NB4 (cell line): ENCODE data around the gene MLYCD.

Experiments
- DNase-seq: peaks from one replicate; pipeline ENCODE4 v3.0.0; 2010; ENCODE audit warnings: low read depth
- H3K4me3 ChIP-seq: one replicate; pipeline ENCODE4 v1.5.1; 2011; ENCODE audit warnings: mild to moderate bottlenecking, low read depth, low read length, moderate library complexity
- CTCF ChIP-seq: IDR thresholded peaks from one replicate; pipeline ENCODE4 v1.5.1; 2012; ENCODE audit warnings: low read depth, low read length
- MYC ChIP-seq: IDR thresholded peaks from 2 replicates; pipeline ENCODE4 v1.6.1; 2011; ENCODE audit warnings: low read depth, low read length
- POLR2A ChIP-seq: IDR thresholded peaks from 2 replicates; pipeline ENCODE4 v1.6.1; 2011; ENCODE audit warnings: mild to moderate bottlenecking; ENCODE audit not compliant: insufficient read length; ENCODE audit errors: extremely low read depth
- TF ChIP-seq, protein P1 (sequence below): IDR thresholded peaks from 2 replicates; pipeline ENCODE4 v1.6.1; 2011; ENCODE audit warnings: low read depth, low read length

Gene MLYCD

GRCh38 chr16:83901101-83901500, 2.2 kb downstream of the MLYCD start:
- TF ChIP-seq CTCF (no peak), MYC (no peak)

DNA sequence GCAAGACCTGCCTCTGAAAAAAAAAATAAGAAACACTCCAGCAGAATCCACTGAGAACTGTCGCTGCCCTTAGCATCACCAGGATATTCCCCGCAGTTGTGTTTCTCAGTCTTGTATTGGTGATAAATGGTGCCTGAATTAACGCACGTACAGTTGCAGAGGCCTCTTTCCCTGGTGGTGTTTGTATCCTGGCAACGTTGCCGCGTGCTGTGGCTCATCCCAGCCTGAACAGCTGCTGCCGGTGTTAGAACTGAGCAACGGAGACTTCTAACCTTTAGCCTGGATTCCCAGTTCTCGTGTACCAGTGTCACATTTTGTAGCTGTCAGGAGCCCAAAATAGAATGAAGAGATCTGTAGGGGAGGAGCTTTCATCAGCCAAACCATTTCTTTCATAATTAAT, 4.8 kb downstream of the MLYCD start:
- TF ChIP-seq, protein P1, sequence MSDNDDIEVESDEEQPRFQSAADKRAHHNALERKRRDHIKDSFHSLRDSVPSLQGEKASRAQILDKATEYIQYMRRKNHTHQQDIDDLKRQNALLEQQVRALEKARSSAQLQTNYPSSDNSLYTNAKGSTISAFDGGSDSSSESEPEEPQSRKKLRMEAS = no peak
- TF ChIP-seq MYC (no peak), CTCF (no peak), POLR2A (no peak)
- no peak overlapping the region for H3K4me3 ChIP-seq
- DNase-seq = no peak

More at GRCh38 chr16:83901101-83901500, 2.2 kb downstream of the MLYCD start:
- DNase-seq = no peak
- H3K4me3 ChIP-seq = no peak overlapping the region

DNA sequence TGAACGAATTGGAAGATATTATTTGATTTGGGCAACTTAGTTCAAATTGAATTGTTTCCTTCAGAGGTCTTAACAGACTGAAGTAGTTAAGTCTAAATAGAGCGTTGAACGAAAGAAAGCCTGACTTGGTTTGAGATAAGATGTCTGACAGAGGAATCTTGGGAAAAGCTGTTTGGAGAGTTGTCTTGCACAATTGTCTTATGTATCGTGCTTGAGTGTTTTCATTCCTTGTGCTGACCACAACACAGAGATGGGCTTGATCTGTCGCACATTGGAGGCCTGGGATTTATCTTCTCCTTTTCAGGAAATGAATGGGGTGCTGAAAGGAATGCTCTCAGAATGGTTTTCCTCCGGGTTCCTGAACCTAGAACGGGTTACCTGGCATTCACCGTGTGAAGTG, 7.8 kb downstream of the MLYCD start:
- no peak overlapping the region for H3K4me3 ChIP-seq
- no peak for DNase-seq
- TF ChIP-seq CTCF (no peak), POLR2A (no peak), MYC (no peak)
- TF ChIP-seq, protein P1 = no peak

DNA sequence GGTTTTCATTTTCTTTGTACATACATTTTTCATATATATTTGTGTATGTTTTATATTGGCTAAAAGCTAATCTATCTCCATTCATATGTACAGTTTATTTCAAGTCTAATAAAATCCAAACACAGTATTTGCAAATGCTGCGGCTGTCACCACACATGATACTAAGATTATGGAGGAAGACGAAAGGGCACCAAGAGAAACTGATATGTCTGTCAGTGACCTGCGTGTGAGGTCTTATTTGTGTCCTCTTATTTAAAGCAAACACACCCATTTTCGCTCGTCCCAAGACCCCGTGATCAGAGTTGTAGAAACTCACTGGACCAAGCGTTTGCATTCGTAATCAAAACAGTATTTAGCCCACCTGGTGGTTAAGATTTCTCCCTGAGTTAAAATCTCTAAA, 8.2 kb downstream of the MLYCD start:
- DNase-seq = no peak
- no peak for TF ChIP-seq POLR2A
- no peak for TF ChIP-seq MYC
- no peak for TF ChIP-seq CTCF
- TF ChIP-seq, protein P1 = no peak

DNA sequence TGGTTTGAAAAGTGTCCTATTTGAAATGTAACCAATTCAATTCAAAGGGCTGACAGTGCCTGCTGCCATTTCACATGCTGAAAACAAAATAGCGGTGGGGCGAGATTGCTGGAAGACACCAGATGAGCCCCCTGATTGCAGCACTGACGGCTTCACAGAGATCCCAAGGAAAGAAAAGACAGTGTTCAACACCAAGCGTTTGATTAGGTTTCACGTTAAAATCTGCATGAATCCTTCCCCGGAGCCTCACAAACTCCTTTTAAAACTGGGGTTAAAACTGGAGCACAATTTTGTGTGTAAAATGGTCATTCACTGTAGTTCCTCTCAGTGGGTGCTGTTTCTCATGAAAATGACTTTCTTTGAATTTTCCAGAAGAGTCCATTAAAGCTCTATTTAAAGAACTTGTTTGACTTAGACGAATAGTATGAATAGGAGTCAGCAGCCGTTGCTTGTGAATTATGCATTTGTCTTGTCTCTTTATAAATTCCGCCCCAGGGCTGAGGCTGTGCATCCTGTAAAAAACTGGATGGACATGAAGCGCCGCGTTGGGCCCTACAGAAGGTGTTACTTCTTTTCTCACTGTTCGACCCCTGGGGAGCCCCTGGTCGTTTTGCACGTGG, 8.8 kb downstream of the MLYCD start:
- no peak for DNase-seq
- no peak overlapping the region for H3K4me3 ChIP-seq
- no peak for TF ChIP-seq MYC
- TF ChIP-seq, protein P1 = no peak
- no peak for TF ChIP-seq POLR2A
- no peak for TF ChIP-seq CTCF

More for the DNA sequence above, 8.2 kb downstream of the MLYCD start:
- H3K4me3 ChIP-seq = no peak overlapping the region

- no peak for TF ChIP-seq CTCF
- TF ChIP-seq, protein P1 = no peak
- TF ChIP-seq POLR2A = no peak
- TF ChIP-seq MYC = no peak
- no peak overlapping the region for H3K4me3 ChIP-seq
- no peak for DNase-seq
Measured at GRCh38 chr16:83908798-83909197, 9.9 kb downstream of the MLYCD start.
